ENCODE measurements around the gene TMEM201.
"Not testable (repeated sequence)": the region's sequence is repeated elsewhere in the genome, so short reads cannot be mapped to it uniquely, and the experiment has no call there.

Gene TMEM201

GRCh38 chr1:9588551-9589143 is at the start of gene TMEM201:
Gene TMEM201 (plus strand): TSS chr1:9588911. CDS start chr1:9588931, 20 bp downstream.
- peak; percentile 97 for DNase-seq

GRCh38 chr1:9539165-9539828 is 49.4 kb upstream of the TMEM201 start, which contains the start of gene SLC25A33:
Gene SLC25A33 (plus strand): TSS chr1:9539465. CDS start chr1:9539692, 227 bp downstream.
- peak; percentile 99 for DNase-seq

GRCh38 chr1:9539829-9540550 is 48.7 kb upstream of the TMEM201 start:
- peak; percentile 60 for DNase-seq

- DNase-seq: no peak
These were observed 46.3 kb upstream of the TMEM201 start for GRCh38 chr1:9542430-9542829.

- DNase-seq: no peak
These were observed 43.8 kb upstream of the TMEM201 start for GRCh38 chr1:9544926-9545325.

- no peak for DNase-seq
These were observed 38.7 kb upstream of the TMEM201 start for GRCh38 chr1:9549955-9550546.

GRCh38 chr1:9551984-9552383 is 36.7 kb upstream of the TMEM201 start:
- DNase-seq: no peak

- DNase-seq: no peak
These were observed 35.0 kb upstream of the TMEM201 start for GRCh38 chr1:9553736-9554144.

GRCh38 chr1:9555942-9556341 is 32.8 kb upstream of the TMEM201 start:
- no peak for DNase-seq

- no peak for DNase-seq
These were observed 31.1 kb upstream of the TMEM201 start for GRCh38 chr1:9557624-9558023.

- no peak for DNase-seq
These were observed 30.3 kb upstream of the TMEM201 start for GRCh38 chr1:9558271-9558945.

- no peak for DNase-seq
These were observed 29.7 kb upstream of the TMEM201 start for GRCh38 chr1:9558946-9559545.

GRCh38 chr1:9559673-9560072 is 29.0 kb upstream of the TMEM201 start:
- no peak for DNase-seq

- not testable (repeated sequence) for DNase-seq
These were observed 28.6 kb upstream of the TMEM201 start for GRCh38 chr1:9560090-9560489.

GRCh38 chr1:9561429-9561828 is 27.3 kb upstream of the TMEM201 start:
- DNase-seq: no peak

GRCh38 chr1:9569267-9569666 is 19.4 kb upstream of the TMEM201 start:
- DNase-seq: no peak

GRCh38 chr1:9570886-9571529 is 17.7 kb upstream of the TMEM201 start:
- DNase-seq: not testable (repeated sequence)

GRCh38 chr1:9573723-9574122 is 15.0 kb upstream of the TMEM201 start:
- no peak for DNase-seq

- no peak for DNase-seq
These were observed 13.2 kb upstream of the TMEM201 start for GRCh38 chr1:9575486-9575885.

- DNase-seq: no peak
These were observed 11.8 kb upstream of the TMEM201 start for GRCh38 chr1:9576903-9577302.

GRCh38 chr1:9577423-9577822 is 11.3 kb upstream of the TMEM201 start:
- DNase-seq: no peak

GRCh38 chr1:9580942-9581341 is 7.8 kb upstream of the TMEM201 start:
- no peak for DNase-seq

Measured in activated CD4-positive, alpha-beta T cell treated with anti-CD3 and anti-CD28 coated beads, Interleukin-2, Interleukin-6, amounts not matched to agents 100 ng/mL and 50 ng/mL, durations not matched to agents 16 hours and 8 hours (primary cell).